Erythroblast (primary cell): Measurements from ENCODE around the gene ZFAND6.
"Not testable (repeated sequence)": the region's sequence is repeated elsewhere in the genome, so short reads cannot be mapped to it uniquely, and the experiment has no call there.

Experiments used
- GATA1 ChIP-seq: IDR thresholded peaks from 2 replicates; pipeline ENCODE4 v1.6.1; 2011; ENCODE audit warnings: low read depth, mild to moderate bottlenecking, control low read depth, low read length, moderate library complexity
- POLR2A ChIP-seq: IDR thresholded peaks from 2 replicates; pipeline ENCODE4 v1.6.1; 2011; ENCODE audit warnings: mild to moderate bottlenecking, low read length

DNA sequence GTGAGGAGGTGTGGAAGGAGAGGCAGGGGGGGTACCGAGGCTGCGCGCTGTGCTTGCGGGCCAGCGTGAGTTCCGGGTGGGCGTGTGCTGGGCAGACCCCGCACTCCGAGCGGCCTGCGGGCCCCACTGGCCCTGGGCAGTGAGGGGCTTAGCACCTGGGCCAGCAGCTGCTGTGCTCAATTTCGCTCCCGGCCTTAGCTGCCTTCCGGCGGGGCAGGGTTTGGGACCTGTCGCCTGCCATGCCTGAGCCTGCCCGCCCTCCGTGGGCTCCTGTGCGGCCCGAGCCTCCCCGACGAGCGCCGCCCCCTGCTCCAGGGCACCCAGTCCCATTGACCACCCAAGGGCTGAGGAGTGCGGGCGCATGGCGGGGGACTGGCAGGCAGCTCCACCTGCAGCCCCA lies 43.0 kb upstream of the ZFAND6 start:
- TF ChIP-seq POLR2A, GATA1: not testable (repeated sequence)
